ENCODE data around the gene TMEM200B. TPM values are rescaled to one million over a fixed set of nuclear protein-coding genes. Genes with fewer than 3 reads are reported as not detected.
"Not testable (repeated sequence)": the region's sequence is repeated elsewhere in the genome, so short reads cannot be mapped to it uniquely, and the experiment has no call there.

The TMEM200B gene
- total RNA-seq, 1 donor from 2014 or later, result 0.29 TPM

DNA sequence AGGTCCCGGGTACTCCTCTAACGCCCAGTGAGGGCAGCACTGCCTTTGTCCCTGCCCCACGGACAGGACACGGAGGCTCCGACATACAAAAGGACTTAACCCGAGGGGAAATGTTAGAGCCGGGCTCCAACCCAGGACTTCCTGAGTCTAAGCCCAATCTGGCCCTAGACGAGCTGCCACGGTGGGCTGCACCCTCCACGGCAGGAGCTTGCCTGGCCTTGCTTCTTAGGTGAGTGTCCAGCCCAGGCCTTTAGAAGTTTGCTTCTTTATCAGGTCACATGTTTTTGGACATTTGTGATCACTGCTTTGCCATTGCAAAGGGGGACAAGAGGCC is 11.0 kb upstream of the TMEM200B start:
- no peak for DNase-seq (ENCODE audit: low read depth)

DNA sequence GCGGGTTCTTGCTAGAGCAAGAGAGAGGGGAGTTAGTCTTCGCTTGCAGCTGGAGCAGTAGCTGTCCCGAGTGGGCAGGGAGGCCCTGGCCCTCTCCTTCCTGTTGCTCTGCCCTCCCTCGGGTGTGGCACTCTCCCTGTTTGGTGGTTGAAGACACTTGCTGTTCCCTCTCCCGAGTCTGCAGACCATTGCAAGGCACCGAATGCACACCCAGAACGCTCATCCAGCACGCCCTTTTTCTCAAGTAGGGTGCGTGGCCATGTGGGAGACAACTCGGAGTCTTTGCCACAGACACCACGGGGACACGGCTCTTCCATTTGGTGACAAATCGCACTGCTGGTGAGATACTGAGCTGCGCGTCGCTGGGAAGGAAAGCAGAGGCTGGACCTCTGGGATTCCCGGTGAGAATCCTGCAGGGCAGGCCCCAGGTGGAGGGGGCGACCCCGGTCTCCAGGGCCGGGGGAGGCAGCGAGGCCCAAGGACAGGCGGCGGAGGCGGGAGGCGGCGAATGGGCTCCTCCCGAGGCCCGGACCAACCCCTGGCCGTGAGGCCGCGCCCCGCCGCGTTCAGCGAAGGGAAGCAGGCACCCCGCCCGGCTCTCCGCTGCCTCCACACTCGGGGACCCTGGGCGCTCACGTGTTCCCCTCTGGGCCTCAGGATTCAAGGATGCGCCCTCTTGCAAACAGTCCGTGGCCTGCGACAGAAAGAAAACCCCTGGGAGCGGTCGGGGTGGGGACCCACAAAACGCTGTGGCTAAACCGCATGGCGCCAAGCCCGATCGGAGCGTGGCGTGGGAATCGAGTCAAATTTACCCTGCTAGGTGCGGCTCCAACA is 10.4 kb upstream of the TMEM200B start:
- peak; percentile 16 for DNase-seq (ENCODE audit: low read depth)

DNA sequence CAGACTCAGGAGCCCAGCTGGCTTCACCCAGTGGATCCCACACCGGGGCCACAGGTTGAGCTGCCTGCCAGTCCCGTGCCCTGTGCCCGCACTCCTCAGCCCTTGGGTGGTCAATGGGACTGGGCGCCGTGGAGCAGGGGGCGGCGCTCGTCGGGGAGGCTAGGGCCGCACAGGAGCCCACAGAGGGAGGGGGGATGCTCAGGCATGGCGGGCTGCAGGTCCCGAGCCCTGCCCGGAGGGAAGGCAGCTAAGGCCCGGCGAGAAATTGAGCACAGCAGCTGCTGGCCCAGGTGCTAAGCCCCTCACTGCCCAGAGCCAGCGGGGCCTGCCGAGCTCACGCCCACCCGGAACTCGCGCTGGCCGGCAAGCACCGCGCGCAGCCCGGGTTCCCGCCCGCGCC is 7.4 kb upstream of the TMEM200B start:
- not testable (repeated sequence) for DNase-seq (ENCODE audit: low read depth)

DNA sequence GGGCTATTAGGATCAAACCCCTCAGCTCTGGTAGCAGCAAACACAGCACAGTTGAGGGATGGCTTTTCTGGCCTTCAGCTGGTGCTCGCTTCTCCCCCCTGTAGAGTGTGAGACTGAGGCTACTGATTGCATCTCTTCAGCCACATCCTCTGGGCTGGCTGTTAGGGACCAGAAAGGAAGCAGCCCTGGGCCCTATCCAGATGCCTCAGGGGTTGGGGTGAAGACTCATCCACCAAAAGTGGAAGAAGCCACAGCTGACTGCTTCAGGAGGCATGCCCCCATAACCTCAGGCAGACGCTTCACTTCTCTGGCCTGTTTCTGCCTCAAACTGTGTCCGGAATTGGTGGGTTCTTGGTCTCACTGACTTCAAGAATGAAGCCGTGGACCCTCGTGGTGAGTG is 6.2 kb upstream of the TMEM200B start:
- no peak for DNase-seq (ENCODE audit: low read depth)

DNA sequence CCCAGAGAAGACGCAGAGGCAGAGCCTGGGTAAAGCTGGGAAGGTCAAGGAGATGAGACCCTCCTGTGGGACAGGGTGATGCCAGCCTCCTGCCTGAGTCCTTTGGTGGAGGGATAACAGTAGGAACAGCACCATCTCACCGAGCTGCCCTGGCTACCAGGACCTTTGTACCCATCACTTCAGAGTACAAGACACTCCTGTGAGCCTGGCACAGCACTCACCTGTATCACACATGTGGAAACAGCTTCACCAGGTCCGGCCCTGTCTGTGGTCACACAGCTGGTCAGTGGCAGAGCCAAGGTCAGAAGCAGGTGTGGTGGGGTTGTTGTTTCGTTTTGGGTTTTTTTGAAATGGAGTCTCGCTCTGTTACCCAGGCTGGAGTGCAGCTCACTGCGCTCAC is 5.0 kb upstream of the TMEM200B start:
- DNase-seq (ENCODE audit: low read depth), result no peak

DNA sequence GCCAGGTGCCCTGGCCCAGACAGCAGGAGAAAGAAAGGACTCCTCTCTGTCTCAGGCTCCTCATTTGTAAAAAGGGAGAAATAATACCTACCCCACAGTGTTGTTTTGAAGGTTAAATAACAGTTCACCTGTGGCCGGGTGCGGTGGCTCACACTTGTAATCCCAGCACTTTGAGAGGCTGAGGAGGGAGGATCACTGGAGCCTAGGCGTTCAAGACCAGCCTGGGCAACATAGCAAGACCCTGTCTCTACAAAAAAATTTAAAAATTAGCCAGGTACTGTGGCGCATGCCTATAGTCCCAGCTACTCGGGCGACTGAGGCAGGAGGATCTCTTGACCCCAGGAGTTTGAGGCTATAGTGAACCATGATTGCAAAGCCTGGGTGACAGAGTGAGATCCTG is 2.5 kb upstream of the TMEM200B start:
- DNase-seq (ENCODE audit: low read depth), result no peak

DNA sequence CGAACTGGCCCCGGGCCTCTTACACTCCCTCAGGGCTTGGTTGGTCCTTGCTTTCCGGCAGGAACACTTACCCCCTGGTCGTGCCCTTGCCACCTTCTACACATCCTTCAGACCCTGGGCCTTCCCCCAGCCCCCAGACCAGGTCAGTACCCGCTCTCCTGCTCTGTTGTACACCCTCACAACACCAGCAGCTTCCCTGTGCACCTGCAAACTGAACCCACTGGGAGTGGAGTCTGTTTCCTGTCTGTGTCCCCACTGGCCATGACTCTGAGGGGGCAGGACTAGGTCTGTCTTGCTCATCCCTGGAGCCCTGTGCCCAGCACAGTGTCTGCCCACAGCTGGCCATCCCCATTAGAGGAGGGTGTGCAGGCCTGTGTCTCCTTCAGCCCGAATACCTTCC is 2.1 kb upstream of the TMEM200B start:
- no peak for DNase-seq (ENCODE audit: low read depth)

DNA sequence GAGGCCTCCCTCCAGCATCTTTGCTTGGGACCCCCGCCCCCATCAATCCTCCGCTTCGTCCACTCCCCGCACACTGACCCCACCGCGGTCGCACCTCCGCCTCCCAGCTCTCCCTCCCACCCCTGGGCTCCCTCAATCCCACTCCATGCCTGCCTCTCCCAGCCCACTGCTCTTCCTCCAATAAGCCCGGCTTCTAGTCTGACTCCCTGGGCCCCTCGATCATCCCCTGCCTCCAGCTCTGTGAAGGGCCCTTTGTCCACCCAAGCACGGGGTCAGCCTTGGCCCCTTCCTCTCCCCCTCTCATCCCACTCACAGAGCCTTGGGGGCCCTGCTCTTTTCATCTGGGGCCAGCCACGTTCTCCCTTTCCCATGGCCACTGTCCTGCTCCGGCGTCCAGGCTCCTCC is 1.5 kb upstream of the TMEM200B start:
- no peak for DNase-seq (ENCODE audit: low read depth)

DNA sequence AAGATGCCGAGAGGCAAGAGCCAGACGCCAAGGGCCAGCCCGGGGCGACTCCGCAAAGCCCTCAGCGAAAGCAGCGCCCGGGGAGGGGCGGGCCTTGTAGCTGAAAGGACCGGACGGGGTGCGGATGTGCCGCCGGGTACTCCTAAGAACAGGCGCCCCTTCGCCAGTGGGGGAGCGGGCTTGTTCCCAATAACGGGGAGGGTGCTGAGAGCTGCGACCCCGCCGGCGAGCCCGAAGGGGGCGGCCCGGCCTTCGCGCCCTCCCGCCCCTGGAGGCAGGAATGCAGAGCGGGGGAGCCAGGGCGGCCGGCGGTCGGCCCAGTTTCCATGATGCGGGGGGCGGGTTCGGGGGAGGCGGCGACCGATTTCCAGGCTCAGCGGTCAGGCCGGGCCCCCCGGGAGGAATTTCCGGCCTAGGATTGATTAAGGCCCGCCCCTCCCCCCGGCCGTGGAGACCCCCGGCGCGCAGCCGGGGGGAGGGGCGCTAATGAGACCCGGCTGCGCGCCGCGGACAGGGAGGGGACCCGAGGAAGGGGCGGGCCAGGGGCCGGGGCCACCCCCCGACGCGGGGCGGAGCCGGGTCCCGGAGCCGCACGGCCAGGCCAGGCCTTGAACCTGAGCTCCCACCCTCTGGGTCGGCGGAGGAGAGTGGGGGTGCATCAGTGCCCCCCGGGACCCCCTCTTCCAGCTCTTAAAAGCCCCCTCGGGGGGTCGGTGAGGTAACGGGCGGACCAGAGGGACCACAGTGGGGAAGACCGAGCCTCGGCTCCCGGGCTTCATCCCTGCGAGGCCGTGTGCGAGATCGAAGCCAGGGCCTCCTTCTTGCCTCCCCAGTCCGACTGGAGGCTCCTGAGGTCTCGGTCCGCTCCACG is 898 bp upstream of the TMEM200B start:
- DNase-seq (ENCODE audit: low read depth), result peak; percentile 47

DNA sequence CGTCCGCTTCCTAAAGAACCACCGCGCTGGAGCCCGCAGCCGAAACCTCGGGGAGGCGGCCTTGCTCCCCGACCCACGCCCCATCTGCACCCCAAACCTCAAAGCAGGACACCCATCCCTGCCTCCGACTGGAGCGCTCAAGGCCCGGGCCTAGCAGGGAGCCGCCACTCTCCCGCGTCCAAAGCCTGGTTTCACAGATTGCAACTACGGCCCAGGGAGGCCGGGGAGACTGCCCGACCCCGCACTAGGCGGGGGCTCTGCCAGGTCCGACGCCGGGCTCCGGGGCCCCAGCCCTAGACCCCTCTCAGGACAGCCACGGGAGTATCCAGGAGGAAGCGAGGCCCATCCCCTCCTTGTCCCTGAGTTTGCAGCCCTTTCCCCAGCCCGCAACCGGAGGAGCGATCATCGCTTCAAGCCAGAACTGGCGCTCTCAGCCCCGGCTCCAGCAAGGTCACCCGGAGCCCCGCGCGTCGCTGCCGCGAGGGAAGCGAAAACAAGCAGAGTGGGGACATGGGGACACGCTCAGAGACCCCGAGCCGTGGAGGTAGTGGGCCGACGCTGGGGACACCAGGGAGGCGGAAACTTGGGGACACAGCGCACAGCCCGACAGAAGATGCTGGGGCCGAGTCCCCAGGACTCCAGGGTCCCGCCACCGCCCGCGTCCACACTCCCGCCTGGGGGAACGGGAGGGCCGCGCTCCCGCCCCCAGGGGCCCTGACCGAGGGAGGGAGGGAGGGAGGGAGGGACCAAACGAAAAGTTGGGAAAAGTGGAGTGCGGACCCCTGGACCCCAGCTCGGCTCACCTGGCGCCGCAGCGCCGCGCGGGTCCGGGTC is 433 bp downstream of the TMEM200B start:
- DNase-seq (ENCODE audit: low read depth), result no peak

DNA sequence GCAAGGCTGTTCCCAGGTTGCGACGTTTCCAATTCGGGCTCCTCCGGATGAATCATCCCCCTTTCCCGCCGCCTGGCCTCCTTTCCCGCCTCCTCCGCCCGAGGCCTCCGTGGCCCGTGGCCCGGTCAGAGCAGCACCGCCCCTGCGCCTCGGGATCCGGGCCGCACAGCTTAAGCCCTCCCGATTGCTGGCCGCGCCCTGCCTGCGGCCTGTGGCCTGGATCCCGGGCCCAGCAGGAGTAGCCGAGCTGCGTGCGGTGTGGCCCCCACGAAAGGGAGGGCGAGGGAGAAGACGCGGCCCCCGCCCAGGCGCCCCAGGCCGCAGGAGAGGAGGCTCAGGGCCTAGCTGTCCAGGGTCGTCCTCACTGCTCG is 1.0 kb downstream of the TMEM200B start:
- no peak for DNase-seq (ENCODE audit: low read depth)

DNA sequence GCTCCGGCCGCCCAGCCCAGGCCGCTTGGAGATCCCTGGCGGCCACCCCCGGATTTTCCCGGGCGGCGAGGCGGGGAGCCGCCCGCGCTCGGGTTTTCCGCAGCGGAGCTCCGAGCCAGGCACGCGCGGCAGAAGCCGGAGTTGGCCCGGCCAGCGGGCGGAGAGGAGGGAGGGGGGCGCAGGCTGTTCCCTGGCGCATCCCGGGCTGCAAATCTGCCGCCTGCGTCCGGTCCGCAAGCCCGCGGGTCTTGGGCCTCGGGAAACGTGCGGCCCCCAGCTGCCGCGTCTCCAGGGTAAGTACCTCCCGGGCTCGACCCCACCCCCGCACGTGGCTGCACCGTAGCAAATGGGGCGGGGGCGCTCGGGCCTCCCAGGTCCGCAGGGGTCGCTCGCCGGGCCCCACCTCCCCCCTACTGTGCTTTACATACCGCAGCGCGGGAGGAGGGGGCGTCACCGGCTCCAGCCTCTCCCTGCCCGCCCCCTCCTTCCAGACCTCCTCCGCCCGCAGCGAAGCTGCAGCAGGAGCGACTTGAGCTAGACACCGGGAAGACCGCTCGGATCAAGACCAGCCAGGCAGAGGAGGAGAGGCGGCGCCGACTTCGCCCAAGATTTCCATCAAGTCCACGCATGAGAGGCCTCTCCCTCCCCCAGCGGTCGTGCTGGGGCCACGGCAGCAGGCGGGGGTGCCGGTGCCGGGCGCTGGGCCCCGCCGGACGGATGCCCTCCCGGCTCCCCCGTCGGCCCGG is 1.6 kb downstream of the TMEM200B start:
- no peak for DNase-seq (ENCODE audit: low read depth)

DNA sequence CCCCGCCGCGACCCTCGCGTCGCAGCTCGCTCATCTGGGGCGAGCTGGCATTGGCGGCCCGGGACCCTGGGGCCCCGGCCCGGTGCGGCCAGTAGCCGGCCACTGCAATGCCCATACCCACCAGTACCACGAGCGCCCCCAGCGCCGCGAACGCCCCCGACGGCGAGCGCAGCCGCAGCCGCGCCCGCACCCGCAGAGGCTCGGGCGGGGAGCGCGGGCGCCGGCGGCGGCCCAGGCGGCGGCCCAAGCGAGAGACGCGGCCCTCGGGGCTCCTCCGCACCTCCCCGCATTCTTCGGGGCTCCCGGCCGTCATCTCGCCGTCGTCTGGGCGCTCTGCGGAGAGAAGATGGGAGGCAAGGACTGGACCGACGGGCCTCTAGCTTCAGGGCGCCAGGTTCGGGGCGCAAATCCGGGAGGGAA is 2.2 kb downstream of the TMEM200B start:
- no peak for DNase-seq (ENCODE audit: low read depth)

DNA sequence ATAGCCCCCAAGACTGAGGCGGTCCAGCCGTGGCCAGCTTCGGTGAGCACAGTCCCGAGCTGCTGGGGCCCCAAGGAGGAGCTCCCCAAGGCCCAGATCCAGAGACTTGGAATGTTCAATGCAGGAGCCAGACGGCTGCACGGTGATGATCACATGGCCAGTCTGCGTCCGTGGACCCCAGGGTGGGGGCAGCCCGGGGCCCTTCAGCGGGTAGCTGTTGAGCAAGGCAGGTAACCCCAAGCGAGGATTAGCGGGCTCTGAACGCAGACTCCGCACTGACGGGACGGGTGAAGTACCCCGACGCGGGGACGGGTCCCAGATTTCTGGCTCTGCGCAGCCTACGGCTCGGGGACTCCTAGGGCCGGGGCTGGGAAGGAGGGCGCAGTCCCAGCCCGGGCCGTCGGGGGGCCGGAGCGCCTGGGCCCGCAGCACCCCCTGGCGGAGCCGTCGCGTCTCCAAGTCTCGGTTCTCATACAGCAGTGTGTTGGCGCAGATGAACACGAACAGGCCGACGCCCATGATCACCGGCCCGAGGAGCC is 2.7 kb downstream of the TMEM200B start:
- no peak for DNase-seq (ENCODE audit: low read depth)

DNA sequence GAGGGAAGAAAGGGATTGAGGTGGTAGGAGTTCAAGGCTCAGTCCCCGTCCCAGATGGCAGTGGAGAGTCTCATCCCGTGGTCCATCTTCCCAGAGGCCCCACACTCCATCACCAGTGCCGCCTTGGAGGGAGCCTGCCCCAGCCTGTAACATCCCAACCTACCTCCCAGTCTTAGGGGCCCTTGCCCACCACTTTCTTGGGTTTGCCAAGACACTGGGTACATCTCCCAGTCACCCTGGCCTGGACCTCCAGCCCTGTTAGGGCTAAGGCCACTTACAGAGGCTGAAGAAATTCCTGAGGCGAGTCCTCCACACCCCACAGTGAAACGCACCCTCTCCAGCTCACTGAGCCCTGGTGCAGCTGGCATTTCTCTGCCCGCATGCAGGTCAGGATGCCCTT is 3.3 kb downstream of the TMEM200B start:
- DNase-seq (ENCODE audit: low read depth), result peak; percentile 27

DNA sequence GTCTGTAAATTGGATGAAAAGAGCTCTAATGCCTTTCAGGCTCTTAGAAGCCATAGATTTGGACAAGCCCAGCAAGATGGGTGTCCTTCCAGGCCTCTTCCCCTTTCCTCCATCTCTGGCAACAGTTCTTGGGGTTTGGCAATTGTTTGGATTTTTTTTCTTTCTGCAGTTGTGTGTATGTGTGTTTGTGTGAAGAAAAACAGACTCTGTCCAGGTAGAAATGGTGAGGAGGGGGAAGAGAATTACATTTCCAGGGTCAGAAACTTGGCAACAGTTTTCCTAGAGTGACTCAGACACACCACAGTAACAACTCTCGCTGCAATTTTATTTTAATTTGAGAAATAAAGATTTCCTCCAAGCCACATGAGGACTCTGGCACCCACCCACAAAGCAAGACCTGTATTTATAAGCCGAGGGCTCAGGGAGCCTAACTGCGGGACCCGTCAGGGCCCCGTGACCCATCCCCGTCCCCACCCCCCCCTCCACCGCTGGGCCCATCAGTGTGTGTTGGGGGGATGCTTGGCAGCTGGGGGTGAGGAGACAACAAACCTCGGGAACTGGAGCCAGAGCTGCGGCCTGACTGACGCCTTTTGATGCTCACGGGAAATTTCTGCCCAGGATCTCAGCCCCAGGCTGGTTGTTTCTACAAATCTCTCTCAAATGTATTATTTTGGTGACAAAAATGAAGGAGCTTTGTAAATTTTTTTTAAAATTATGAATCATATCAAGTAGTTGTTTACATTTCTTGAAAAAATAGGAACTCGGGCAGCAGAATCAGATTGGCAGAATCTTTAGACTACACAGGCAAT is 4.4 kb downstream of the TMEM200B start:
- no peak for DNase-seq (ENCODE audit: low read depth)

DNA sequence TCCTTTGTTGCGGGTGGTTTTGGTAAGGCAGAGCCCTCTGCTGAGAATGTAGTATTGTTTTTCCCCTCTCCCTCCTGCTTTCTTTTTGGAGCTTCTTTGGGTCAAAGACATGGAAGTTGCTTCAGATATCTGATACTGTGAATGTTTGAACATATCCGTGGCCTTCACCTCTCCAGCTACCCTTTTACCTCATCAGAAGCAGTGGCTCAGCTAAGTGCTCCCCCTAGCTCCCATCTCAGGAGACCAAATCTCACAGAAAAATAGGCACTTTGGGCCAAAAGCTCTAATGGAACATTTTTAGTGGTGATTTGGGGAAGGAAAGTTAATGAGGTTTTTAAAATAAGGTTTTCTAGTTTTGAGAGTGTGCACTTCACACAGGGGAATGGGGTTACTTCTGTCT is 6.3 kb downstream of the TMEM200B start:
- no peak for DNase-seq (ENCODE audit: low read depth)

DNA sequence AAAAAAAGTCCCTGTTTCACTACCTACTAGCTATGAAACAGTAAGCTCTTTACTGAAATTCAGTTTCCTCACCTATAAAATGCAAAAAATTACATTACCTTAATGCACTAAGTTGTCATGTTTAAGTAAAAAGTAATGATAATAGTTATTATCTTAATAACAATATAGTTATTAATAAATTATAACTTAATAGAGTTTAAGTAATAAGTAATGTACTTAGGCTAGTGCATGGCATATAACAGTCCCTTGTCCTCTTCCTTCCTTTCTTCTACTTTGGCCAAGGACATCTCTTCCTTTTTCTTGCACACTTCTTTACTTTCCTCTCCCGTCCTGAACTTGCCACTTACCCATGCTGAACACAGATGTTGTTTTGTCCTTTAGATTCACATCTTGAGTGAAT is 9.0 kb downstream of the TMEM200B start:
- DNase-seq (ENCODE audit: low read depth), result no peak

DNA sequence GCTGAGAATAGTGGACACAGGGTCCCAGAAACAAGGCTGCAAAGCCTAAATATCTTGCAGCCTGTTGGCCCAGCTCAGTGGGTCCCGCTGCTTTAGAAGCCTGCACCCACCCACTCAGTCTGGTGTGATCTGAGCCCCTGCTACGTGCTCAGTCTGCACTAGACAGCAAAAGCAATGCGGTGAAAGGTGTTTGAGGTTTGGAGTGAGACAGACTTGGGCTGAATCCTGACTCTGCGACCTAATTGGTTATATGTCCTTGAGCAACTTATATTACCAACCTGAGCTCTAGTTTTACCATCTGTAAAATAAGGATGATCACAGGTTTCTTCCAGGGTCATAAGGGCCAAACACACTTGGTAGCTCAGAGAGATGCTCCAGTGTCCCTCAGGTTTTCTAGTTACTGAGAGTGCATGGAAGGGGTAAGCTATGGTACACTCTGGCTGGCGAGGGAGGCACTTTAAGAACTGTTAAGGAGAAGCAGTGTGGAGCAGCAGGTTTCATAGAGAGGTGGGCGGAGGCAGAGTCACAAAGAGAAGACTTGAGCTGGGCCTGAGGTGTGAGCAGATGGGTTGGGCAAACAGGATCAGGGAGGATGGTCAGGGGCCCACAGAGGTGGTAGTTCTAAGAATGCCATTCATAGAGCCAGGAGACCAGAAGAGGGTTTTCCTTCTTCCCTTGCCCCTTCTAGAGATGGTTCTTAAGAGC is 10.1 kb downstream of the TMEM200B start:
- DNase-seq (ENCODE audit: low read depth), result no peak
